ENCODE measurements around the gene LRRC23.

LRRC23 gene, protein sequence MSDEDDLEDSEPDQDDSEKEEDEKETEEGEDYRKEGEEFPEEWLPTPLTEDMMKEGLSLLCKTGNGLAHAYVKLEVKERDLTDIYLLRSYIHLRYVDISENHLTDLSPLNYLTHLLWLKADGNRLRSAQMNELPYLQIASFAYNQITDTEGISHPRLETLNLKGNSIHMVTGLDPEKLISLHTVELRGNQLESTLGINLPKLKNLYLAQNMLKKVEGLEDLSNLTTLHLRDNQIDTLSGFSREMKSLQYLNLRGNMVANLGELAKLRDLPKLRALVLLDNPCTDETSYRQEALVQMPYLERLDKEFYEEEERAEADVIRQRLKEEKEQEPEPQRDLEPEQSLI

DNA sequence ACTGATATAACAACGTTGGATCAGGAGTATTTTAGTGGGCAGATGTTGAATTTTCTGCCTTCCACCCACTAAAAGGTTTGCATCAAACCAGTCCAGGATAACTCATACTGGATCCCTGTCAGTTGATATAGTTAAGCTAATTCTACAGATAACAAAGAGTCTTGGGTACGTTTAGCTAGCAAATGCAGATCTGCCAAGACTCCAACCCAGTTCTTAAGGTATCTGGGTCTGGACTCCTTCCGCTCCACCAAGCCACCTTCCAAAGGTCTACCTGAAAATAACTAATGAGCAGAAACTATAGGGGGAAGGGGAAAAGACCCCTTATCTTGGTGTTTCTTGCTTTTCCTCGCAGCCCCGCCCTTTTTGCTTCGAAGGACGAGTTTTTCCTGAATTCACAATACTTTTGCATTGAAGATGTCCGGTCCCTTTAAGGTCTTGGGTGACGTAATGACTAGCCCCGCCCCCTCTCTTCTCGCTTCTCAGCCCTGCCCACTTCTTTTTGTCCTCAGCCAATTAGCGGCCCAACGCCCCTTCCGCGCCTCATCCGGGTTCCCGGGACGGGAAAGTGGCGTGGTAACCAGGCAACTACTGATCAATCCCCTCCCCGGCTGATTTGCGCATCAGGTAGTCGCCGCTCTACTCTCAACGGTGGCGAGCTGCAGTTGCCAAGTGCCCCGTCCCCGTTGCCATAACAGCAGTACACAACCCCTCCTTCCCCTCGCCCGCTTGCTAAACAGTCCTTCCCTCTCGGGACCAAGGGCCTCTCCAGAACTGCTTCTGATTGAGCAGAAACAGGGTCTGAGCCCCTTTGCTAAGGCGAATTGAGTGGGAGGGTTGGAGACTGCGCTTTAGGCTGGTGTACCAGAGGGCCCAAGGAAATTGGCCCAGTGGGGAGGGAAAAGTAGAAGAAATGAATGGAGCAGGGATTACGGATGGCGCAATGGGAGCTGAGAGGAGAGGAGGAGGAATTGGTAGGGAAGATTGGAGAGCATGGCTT lies at the start of gene LRRC23:
TSS of gene LRRC23 (plus strand) at position 543 of the 997 bp plus-strand sequence. CDS start 812 bp downstream, outside the sequence.
- no peaks in the 10 kb centered on the region for H3K79me2 ChIP-seq (ENCODE audit: insufficient read depth, low read length)
- H3K9ac ChIP-seq (ENCODE audit: low read length), result peak within 1 kb of the TSS; percentile 80
- peak within 1 kb of the TSS; percentile 82 for H3K4me3 ChIP-seq (ENCODE audit: low read depth, low read length, poor library complexity, severe bottlenecking)
- H3K27ac ChIP-seq (ENCODE audit: low read depth, low read length, poor library complexity, severe bottlenecking), result no peak within 1 kb of the TSS
- no peaks in the 10 kb centered on the region for H3K9me3 ChIP-seq (ENCODE audit: low read length)
- H4K20me1 ChIP-seq (ENCODE audit: insufficient read depth, low read length), result no peaks in the 10 kb centered on the region
- peak within 1 kb of the TSS; percentile 60 for H2AFZ ChIP-seq (ENCODE audit: low read length)
- H3K4me2 ChIP-seq (ENCODE audit: low read length), result peak within 1 kb of the TSS; percentile 98
- no peaks in the 10 kb centered on the region for H3F3A ChIP-seq (ENCODE audit: insufficient read depth, low read length)
- no peaks in the 10 kb centered on the region for H3K9me2 ChIP-seq (ENCODE audit: low read depth, low read length)
- peaks cover 24% of the 10 kb centered on the region for H3K4me1 ChIP-seq (ENCODE audit: insufficient read depth, low read length, severe bottlenecking)
- no peaks in the 10 kb centered on the region for H3K27me3 ChIP-seq (ENCODE audit: insufficient read depth, low read length)
- H3K36me3 ChIP-seq (ENCODE audit: insufficient read depth, low read length), result no peaks in the 10 kb centered on the region
- TF ChIP-seq EZH2 (IDR thresholded peaks at IDR 0.05; ENCODE audit: borderline replicate concordance, low read length), result no peak
- TF ChIP-seq, protein P1, sequence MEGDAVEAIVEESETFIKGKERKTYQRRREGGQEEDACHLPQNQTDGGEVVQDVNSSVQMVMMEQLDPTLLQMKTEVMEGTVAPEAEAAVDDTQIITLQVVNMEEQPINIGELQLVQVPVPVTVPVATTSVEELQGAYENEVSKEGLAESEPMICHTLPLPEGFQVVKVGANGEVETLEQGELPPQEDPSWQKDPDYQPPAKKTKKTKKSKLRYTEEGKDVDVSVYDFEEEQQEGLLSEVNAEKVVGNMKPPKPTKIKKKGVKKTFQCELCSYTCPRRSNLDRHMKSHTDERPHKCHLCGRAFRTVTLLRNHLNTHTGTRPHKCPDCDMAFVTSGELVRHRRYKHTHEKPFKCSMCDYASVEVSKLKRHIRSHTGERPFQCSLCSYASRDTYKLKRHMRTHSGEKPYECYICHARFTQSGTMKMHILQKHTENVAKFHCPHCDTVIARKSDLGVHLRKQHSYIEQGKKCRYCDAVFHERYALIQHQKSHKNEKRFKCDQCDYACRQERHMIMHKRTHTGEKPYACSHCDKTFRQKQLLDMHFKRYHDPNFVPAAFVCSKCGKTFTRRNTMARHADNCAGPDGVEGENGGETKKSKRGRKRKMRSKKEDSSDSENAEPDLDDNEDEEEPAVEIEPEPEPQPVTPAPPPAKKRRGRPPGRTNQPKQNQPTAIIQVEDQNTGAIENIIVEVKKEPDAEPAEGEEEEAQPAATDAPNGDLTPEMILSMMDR (IDR thresholded peaks at IDR 0.05; ENCODE audit: low read length), result no peak

DNA sequence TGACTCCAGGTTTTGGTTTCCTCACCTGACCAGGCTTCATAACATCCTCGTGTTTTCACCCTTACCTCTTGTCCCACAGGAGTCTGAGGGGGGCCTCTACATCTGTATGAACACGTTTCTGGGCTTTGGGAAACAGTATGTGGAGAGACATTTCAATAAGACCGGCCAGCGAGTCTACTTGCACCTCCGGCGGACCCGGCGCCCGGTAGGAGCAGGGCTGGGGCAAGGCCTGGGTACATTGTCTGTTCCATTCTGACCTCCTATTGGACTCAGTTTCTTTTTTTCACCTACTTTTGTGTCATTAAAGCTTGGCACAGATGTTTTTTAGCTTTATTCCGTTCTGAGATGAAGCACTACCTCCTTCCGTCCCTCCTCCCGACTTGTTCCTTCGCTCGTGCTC lies 49.3 kb upstream of the LRRC23 start:
- Histone ChIP-seq H3K4me1 (ENCODE audit: insufficient read depth, low read length, severe bottlenecking) (peaks cover 20% of the 10 kb centered on the region), H3F3A (ENCODE audit: insufficient read depth, low read length) (no peaks in the 10 kb centered on the region), H3K9ac (ENCODE audit: low read length) (no peak overlapping the region), H3K4me3 (ENCODE audit: low read depth, low read length, poor library complexity, severe bottlenecking) (no peak overlapping the region), H3K79me2 (ENCODE audit: insufficient read depth, low read length) (peaks cover 18% of the 10 kb centered on the region), H3K9me3 (ENCODE audit: low read length) (no peaks in the 10 kb centered on the region), H4K20me1 (ENCODE audit: insufficient read depth, low read length) (no peaks in the 10 kb centered on the region), H3K9me2 (ENCODE audit: low read depth, low read length) (no peaks in the 10 kb centered on the region), H3K36me3 (ENCODE audit: insufficient read depth, low read length) (peaks cover 51% of the 10 kb centered on the region), H3K27ac (ENCODE audit: low read depth, low read length, poor library complexity, severe bottlenecking) (no peak overlapping the region), H3K4me2 (ENCODE audit: low read length) (no peak overlapping the region), H2AFZ (ENCODE audit: low read length) (no peak overlapping the region), H3K27me3 (ENCODE audit: insufficient read depth, low read length) (no peaks in the 10 kb centered on the region)
- no peak for TF ChIP-seq EZH2 (IDR thresholded peaks at IDR 0.05; ENCODE audit: borderline replicate concordance, low read length)
- TF ChIP-seq, protein P1 (IDR thresholded peaks at IDR 0.05; ENCODE audit: low read length), result no peak

DNA sequence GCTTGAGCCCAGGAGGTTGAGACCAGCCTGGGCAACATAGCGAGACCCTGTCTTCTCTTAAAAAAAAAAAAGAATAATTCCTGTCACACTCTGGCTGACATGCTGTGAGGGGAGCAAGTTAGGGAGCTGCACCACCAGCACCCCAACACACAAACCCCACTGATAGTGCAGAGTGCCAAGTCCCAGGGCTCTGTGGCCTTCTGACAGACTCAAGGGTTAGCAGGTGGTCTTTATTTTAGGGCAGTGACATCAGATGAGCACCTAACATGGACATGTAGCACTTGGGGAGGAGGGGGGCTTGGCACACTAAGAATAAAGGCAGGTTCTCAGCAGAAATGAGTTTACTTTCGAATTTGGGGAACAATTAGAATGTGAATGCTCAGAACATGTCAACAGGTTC lies 45.8 kb upstream of the LRRC23 start:
- H3K9me3 ChIP-seq (ENCODE audit: low read length), result no peaks in the 10 kb centered on the region
- H3K9me2 ChIP-seq (ENCODE audit: low read depth, low read length), result no peaks in the 10 kb centered on the region
- no peak overlapping the region for H3K4me3 ChIP-seq (ENCODE audit: low read depth, low read length, poor library complexity, severe bottlenecking)
- peaks cover 3% of the 10 kb centered on the region for H3K79me2 ChIP-seq (ENCODE audit: insufficient read depth, low read length)
- H3F3A ChIP-seq (ENCODE audit: insufficient read depth, low read length), result no peaks in the 10 kb centered on the region
- H3K36me3 ChIP-seq (ENCODE audit: insufficient read depth, low read length), result peaks cover 86% of the 10 kb centered on the region
- no peak overlapping the region for H3K4me2 ChIP-seq (ENCODE audit: low read length)
- no peaks in the 10 kb centered on the region for H3K27me3 ChIP-seq (ENCODE audit: insufficient read depth, low read length)
- no peaks in the 10 kb centered on the region for H4K20me1 ChIP-seq (ENCODE audit: insufficient read depth, low read length)
- no peak overlapping the region for H2AFZ ChIP-seq (ENCODE audit: low read length)
- H3K27ac ChIP-seq (ENCODE audit: low read depth, low read length, poor library complexity, severe bottlenecking), result no peak overlapping the region
- TF ChIP-seq EZH2 (IDR thresholded peaks at IDR 0.05; ENCODE audit: borderline replicate concordance, low read length), result no peak
- TF ChIP-seq, protein P1 (IDR thresholded peaks at IDR 0.05; ENCODE audit: low read length), result no peak
- peaks cover 4% of the 10 kb centered on the region for H3K4me1 ChIP-seq (ENCODE audit: insufficient read depth, low read length, severe bottlenecking)
- no peak overlapping the region for H3K9ac ChIP-seq (ENCODE audit: low read length)
